ENCODE data around the gene ELOVL5.

GRCh38 chr6:53294611-53295010, 54.1 kb downstream of the ELOVL5 start:
- TF ChIP-seq, protein P1, sequence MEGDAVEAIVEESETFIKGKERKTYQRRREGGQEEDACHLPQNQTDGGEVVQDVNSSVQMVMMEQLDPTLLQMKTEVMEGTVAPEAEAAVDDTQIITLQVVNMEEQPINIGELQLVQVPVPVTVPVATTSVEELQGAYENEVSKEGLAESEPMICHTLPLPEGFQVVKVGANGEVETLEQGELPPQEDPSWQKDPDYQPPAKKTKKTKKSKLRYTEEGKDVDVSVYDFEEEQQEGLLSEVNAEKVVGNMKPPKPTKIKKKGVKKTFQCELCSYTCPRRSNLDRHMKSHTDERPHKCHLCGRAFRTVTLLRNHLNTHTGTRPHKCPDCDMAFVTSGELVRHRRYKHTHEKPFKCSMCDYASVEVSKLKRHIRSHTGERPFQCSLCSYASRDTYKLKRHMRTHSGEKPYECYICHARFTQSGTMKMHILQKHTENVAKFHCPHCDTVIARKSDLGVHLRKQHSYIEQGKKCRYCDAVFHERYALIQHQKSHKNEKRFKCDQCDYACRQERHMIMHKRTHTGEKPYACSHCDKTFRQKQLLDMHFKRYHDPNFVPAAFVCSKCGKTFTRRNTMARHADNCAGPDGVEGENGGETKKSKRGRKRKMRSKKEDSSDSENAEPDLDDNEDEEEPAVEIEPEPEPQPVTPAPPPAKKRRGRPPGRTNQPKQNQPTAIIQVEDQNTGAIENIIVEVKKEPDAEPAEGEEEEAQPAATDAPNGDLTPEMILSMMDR (IDR thresholded peaks at IDR 0.05): no peak
- TF ChIP-seq TCF12 (IDR thresholded peaks at IDR 0.05): no peak
- no peak for TF ChIP-seq POLR2AphosphoS5 (IDR thresholded peaks at IDR 0.05; ENCODE audit: low read depth, low read length)
- no peak for TF ChIP-seq CHD2 (IDR thresholded peaks at IDR 0.05; ENCODE audit: low read length, partially characterized antibody)
- TF ChIP-seq, protein P2, sequence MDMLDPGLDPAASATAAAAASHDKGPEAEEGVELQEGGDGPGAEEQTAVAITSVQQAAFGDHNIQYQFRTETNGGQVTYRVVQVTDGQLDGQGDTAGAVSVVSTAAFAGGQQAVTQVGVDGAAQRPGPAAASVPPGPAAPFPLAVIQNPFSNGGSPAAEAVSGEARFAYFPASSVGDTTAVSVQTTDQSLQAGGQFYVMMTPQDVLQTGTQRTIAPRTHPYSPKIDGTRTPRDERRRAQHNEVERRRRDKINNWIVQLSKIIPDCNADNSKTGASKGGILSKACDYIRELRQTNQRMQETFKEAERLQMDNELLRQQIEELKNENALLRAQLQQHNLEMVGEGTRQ (IDR thresholded peaks at IDR 0.05; ENCODE audit: borderline replicate concordance, low read depth, low read length): no peak
- no peak for TF ChIP-seq MEF2A (IDR thresholded peaks at IDR 0.05; ENCODE audit: borderline replicate concordance, low read depth)
- TF ChIP-seq, protein P3, sequence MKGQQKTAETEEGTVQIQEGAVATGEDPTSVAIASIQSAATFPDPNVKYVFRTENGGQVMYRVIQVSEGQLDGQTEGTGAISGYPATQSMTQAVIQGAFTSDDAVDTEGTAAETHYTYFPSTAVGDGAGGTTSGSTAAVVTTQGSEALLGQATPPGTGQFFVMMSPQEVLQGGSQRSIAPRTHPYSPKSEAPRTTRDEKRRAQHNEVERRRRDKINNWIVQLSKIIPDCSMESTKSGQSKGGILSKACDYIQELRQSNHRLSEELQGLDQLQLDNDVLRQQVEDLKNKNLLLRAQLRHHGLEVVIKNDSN (IDR thresholded peaks at IDR 0.05; ENCODE audit: borderline replicate concordance, low read depth): no peak

Data from SK-N-SH (cell line).